ENCODE measurements around the gene RRP15.

GRCh38 chr1:218305472-218306064, 20.5 kb downstream of the RRP15 start:
- TF ChIP-seq CTCF (optimal IDR thresholded peaks at IDR 0.05 in 1 of 3, IDR thresholded peaks at IDR 0.05 in 1 of 3, conservative IDR thresholded peaks at IDR 0.05 in 1 of 3; ENCODE audit: extremely low read depth in 1 of 3, insufficient read depth in 2 of 3, low read length in 3 of 3) = no peak
- TF ChIP-seq EZH2 (IDR thresholded peaks at IDR 0.05; ENCODE audit: low read length) = no peak

Data from keratinocyte (primary cell).